GM12865 (cell line): ENCODE measurements around the gene RABGAP1.

Source experiments
- DNase-seq: peaks from one replicate; pipeline ENCODE4 v3.0.0; 2010; ENCODE audit warnings: low read depth
- H3K4me3 ChIP-seq: 2 replicates; pipeline ENCODE4 v1.5.1; 2011; ENCODE audit warnings: mild to moderate bottlenecking, low read depth, low read length, control low read depth
- TF ChIP-seq, protein P1 (sequence below): IDR thresholded peaks from 2 replicates; pipeline ENCODE4 v1.5.1; 2011; ENCODE audit warnings: low read length, control low read depth, low read depth, inconsistent platforms; ENCODE audit not compliant: insufficient read depth; ENCODE audit errors: missing control alignments

The RABGAP1 gene

DNA sequence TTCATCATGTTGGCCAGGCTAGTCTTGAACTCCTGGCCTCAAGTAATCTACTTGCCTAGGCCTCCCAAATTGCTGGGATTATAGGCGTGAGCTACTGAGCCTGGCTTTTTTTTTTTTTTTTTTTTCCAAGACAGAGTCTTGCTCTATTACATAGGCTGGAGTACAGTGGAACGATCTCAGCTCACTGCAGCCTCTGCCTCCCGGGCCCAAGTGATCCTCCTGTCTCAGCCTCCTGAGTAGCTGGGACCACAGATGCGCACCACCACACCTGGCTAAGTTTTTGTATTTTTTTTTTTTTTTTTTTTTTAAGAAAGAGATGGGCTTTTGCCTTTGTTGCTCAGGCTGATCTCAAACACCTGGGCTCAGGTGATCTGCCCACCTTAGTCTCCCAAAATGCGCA is 66.4 kb downstream of the RABGAP1 start:
- TF ChIP-seq, protein P1, sequence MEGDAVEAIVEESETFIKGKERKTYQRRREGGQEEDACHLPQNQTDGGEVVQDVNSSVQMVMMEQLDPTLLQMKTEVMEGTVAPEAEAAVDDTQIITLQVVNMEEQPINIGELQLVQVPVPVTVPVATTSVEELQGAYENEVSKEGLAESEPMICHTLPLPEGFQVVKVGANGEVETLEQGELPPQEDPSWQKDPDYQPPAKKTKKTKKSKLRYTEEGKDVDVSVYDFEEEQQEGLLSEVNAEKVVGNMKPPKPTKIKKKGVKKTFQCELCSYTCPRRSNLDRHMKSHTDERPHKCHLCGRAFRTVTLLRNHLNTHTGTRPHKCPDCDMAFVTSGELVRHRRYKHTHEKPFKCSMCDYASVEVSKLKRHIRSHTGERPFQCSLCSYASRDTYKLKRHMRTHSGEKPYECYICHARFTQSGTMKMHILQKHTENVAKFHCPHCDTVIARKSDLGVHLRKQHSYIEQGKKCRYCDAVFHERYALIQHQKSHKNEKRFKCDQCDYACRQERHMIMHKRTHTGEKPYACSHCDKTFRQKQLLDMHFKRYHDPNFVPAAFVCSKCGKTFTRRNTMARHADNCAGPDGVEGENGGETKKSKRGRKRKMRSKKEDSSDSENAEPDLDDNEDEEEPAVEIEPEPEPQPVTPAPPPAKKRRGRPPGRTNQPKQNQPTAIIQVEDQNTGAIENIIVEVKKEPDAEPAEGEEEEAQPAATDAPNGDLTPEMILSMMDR: no peak

DNA sequence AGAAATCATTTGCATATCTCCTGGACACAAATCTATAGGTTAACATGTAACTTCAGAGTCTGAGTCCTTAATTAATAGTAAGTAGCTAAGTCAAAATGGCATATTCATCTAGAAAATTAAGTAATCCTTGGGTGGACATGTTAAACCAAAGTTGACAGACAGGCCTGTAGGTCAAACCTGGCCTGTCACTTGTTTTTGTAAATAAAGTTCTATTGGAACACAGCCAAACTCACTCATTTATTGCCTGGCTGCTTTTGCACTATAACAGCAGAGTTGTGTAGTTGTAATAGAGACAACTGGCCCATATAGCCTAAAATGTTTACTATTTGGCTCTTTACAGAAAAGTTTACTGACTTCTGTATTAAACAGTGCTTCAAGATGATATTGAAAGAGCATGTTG is 68.1 kb downstream of the RABGAP1 start:
- no peak overlapping the region for H3K4me3 ChIP-seq
- TF ChIP-seq, protein P1: no peak

More for the DNA sequence above, 66.4 kb downstream of the RABGAP1 start:
- no peak for DNase-seq
- H3K4me3 ChIP-seq: no peak overlapping the region

DNA sequence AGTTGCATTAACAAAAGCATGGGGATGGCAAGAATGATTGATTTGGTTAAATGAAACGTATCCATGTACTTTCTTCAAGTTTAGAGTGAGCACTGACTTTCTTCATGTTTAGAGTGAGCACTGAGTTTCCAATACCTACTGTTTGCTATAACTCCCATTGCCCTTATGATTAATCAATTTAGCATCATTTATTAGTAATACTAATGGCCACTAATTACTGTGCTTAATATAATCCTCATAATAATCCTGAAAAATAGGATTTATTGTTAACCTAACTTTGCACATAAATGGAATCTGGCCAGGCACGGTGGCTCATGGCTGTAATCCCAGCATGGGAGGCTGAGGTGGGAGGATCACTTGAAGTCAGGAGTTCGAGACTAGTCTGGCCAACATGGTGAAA is 70.6 kb downstream of the RABGAP1 start:
- no peak for DNase-seq
- H3K4me3 ChIP-seq: no peak overlapping the region
- TF ChIP-seq, protein P1: no peak

More for the DNA sequence above, 68.1 kb downstream of the RABGAP1 start:
- no peak for DNase-seq

DNA sequence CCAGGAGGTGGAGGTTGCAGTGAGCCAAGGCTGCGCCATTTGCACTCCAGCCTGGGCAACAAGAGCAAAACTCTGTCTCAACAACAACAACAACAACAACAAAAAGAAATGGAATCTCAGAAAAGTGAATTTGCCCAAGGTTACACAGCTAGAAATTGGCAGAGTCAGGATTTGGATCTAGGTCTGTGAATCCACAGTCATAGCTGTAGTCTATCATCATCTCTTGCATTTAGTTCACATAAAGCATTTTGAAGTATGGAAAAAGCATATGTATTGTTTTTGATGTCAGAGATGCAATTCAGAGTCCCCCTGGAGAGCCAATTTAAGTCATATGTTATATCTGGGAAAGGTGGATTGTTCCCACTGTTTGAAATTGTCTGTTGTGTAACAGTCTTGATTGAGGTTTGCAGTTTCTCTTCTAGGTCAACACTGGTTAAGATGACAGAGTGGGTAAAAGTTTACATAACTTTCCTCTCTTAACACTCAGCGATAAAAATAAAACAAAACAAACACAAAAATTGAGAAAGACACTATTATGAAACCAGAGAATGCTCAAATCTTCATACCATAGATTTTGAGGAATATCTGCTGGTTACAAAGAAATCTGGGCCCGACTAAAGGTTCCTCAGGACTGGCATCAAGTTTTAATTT is 71.2 kb downstream of the RABGAP1 start:
- TF ChIP-seq, protein P1: no peak
- no peak overlapping the region for H3K4me3 ChIP-seq
- no peak for DNase-seq

DNA sequence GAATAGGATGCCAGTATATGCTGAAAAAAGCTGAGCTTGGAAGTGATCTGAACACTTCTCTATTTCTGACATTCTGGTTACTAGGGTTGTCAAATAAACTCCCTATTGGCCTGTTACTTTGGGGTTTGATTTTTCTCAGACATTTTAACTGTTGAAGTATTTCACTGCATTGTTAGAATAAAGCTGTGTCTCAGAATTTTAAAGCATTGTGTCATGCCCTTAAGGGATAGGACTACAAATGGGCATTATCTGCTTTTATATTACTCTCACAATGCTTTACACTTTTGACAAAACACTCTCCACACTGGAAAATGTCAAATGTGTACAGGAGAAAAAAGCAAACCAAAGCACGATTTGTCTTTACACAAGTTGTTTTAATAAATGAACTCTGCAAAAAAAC is 75.8 kb downstream of the RABGAP1 start:
- TF ChIP-seq, protein P1: no peak
- DNase-seq: no peak
- no peak overlapping the region for H3K4me3 ChIP-seq

DNA sequence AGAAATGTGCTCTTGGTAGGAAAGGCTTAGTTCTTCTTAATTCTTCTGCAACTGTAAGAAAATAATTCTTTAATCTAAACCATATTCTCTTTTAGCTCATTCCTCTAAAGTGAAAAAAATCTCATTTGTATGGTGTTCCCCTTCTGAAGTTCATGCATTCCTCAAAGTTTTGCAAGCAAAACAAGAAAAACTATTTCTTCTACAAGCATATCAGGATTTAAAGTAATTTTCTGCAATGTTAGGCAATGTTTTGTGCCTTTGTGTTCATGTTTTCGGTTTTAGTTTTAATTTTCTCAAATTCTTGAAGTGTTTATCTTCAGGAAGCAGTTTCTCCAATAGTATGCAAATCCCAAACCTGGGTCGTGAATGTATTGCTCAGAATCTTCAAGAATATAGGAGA is 80.0 kb downstream of the RABGAP1 start:
- TF ChIP-seq, protein P1: no peak
- DNase-seq: no peak
- H3K4me3 ChIP-seq: no peak overlapping the region

DNA sequence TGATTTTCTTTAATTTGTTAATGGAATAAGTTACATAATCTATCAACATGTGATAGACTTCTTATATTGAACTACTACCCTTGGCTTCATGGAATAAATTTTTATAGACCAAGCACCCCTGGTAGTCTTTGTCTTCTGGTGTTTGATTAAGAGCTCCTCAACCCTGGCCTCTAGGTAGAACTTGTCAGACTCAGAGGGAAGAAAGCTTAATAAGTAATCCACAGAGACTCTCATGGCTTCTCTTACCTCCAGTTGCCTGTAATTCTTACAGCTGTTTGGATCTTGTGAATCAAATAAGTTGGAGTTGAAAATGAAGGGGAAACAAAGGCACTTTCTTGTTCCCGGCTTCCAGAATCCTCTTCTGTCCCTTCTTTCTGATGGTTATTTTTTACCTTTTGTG is 85.6 kb downstream of the RABGAP1 start:
- no peak overlapping the region for H3K4me3 ChIP-seq
- TF ChIP-seq, protein P1: no peak
- DNase-seq: no peak
